SIG-M5 (cell line): ENCODE results near the gene WDFY2.
"Not testable (repeated sequence)": the region's sequence is repeated elsewhere in the genome, so short reads cannot be mapped to it uniquely, and the experiment has no call there.

Experiments used
- DNase-seq: peaks from one replicate; lab custom pipeline; 2025; lab: John Stamatoyannopoulos, UW

The WDFY2 gene

DNA sequence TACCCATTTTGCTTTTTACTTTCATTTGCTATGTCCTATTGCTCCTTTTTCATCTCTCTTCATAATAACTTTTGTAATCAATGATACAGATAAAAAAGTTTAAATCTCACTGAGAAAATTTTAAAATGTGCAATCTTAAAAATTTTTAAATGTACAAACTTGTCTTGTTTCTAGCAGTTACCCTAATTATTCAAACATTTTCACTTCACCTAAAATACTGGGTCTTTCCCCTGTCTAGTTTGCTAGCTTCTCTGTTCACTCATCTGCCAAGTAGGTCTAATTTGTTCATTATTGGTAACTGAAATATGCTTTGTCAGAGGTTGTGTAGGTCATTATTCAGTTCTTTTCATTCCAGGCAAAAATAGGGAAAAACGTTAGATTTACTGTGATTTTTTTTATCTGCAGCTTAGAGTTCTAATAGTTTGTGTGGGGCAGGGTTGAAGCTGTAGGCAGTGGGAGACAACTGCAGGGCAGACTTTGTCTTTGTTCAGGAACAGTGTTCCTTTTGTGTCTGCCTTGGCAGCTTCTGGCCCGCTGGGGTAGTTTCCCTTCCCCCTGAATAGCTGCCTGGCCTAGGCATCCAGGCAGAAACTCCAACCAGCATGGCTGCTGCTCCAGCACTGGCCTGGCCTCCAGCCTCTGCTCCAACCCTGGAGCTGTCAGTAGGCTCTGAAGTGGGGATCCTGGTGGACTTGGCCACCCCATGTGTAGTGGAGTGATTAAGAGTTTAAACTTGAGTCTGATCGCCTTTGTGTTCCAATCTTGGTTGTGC is 48.5 kb downstream of the WDFY2 start:
- no peak for DNase-seq

DNA sequence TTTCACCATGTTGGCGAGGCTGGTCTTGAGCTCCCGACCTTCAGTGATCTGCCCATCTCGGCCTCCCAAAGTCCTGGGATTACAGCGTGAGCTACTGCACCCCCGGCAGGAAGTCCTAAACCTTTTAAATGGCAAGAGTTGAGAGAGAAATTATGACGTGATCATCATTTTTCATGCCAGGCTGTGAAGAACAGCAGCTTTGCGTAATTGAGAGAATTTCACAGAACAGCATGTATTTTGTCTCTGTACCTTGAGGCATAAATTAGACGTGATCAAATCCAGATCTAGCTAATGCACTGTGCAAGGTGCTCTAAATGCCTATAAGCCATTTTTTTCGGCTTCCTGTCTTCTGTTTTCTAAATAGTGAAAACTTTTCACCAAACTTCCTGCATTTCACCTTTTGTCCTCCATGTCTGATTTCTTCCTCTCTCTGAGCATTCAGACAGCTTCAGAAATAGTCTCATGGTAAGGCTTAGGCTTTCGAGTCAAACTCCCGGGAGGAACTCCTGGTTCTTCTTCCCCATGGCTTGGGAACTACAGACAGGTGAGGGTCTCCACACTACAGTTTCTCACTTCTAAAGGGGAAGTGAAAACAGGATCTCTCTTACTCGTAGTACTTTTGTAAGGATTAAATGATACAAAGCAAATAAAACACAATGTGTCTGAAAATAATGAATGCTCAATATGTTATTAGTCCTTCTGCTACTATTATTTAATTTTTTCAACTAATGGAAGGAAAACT is 51.0 kb downstream of the WDFY2 start:
- DNase-seq = no peak

DNA sequence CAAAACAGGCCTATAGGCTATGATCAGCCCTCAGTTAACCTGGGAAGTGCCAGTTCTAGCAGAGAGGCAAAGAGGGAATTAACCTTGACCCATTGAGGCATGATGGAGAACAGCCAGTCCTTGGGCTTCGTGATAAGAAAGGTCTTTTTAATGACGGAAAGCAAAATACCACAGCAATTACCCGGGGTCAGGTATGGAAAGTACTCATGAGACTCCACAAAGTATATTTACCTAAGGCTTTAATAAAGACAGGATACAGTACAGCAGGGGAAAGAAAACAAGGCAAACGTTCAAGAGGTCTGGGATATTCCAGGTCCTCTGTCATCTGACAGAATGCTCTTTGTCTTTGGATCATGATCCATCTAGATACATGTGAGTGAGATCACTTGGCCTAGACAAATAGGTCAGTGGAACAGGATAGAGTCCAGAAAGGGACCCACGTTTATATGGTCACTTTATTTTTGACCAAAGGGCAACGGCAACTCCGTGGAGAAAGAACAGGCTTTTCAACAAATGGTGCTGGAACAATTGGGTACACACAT is 52.2 kb downstream of the WDFY2 start:
- DNase-seq = no peak

DNA sequence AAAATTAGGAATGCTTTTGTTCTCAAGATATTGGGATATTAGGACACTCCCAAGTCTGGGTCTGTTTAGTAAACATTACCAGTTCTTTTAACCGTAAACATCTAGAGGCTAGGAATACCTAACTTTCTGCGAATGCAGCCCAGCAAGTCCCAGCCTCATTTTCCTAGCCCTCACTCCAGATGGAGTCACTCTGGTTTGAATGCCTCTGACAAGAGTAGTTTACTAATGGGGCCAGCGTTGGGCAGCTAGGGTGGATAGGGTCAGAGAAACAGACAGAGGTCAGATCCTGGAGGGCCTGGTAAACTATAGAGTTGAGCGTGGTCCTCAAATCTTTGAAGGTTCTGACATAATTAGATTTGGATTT is 53.6 kb downstream of the WDFY2 start:
- no peak for DNase-seq

DNA sequence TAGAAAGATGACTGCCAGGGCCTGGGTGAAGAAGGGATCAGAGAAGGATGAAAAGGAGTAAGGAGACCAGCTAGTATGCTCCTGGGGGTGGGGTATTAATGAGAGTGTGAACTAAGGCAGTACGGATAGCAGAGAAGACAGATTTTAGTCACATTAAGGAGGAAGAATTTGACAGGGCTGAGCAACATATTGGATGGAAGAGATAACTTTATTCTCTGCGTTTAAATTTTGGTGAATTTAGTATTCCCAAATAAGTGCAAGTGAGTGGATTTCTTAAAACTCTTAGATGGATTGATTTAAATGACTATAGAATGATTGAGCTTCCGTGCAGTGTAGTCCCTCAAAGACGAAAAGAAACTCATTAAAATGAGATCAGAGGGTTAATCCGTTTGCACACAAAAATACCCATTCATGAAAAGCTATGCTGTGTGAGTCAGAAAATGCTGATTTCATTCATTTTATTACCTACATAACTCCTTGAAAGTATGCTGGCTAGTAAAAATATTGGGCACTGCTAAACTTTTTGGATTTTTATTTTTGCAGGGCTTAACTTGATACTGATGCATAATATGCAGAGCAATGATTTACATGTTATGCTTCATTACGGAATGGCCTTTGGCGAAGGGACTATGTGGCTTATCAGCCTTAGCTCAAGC is 54.1 kb downstream of the WDFY2 start:
- DNase-seq = no peak

DNA sequence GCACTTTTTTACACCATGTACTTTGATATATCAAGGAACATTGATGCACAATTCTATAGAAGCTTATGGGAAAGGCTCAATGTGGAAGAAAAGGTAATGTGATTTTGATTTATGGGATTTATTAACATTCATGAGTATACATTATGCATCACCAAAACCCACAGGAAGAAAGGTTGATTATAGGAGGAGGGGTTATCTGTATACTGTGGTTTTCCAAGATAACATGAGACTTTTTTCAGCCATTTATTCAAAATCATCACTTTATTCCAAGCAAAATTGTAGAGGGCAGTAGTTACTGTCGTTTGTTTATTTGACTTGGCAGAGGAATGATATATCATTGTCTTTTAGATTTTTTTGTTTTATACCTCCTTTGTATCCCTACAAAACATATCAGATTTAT is 54.9 kb downstream of the WDFY2 start:
- no peak for DNase-seq

DNA sequence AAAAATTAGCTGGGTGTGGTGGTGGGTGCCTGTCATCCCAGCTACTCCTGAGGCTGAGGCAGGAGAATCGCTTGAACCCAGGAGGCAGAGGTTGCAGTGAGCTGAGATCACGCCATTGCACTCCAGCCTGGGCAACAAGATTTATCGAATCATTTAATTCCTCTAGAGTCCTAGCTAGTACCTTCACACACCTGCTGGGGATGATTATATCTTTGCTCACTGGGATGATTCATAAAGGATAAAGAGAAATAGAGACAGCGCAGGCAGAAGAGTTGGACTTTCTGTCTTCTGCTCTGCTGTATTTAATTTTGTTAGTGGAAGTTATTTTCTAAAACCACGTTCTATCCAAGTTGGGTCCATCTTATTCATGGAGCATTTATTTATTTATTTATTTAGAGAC is 56.4 kb downstream of the WDFY2 start:
- DNase-seq = not testable (repeated sequence)

DNA sequence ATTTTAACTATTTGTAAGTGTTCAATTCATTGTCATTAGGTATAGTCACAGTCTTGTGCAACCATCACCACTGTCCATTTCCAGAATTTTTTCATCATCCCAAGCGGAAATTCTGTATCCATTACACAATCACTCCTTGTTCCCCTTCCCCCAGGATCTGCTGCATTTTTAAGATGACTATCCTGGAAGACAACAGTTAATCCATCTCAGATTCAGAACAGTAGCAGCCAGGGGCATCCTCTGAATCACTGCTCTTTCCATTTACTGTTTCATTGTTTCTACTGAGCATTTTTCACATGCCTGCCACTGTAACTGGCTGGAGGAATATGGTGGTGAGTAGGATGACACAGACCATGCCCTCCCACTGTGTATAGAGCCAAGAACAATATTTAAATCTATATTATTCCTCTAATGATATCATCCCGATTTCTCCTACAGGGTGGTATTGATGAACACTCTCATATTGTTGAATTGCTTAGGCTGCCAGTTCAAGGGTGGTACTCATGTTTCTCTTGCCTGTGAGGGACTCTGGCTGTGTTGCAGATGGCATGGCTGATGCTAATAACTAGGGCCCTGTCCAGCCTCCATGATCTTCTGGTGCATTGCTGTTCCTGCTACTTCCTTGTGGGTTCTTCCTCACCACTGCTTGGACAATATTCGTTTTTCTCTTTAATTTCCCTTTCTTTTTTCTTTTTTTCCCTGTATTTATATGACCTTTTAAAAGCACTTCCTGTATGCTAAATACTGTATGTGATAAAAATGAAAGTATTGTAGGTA is 59.0 kb downstream of the WDFY2 start:
- no peak for DNase-seq

DNA sequence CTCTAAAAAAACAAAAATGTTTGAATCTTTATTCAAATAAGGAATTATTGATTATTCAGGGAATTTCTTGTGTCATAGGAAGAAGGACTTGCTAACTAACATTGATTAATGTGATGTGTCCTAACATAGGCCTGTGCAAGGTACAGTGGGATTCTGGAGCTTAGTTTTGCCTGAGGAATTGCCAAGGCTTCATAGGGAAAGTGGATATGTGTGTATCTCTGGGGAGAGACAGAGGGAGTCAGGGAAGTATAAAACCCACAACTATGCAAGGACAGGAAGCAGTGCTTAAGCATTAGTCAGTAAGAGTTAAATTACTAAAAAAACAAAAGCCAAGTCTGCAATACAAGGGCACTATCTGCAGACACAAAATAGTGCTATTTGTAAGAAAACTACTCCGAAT is 59.6 kb downstream of the WDFY2 start:
- DNase-seq = no peak

DNA sequence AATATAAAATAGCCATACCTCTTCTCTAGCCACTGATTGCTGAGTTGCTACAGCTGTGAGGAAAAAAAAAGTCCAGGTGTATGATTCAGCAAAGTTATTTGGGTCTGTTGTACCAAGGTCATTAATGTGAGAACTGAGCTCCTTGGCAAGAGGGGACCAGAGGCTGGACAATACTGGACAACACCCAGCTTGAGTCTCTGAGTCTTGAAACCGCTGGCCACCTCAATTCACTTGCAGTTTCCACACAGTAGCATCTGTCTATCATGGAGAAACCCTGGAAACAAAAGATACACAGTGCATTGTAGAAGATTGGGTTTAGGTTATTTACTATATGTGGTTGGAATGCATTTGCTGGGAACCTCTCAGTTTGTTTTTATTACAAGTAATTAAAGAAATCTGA is 60.4 kb downstream of the WDFY2 start:
- DNase-seq = no peak

DNA sequence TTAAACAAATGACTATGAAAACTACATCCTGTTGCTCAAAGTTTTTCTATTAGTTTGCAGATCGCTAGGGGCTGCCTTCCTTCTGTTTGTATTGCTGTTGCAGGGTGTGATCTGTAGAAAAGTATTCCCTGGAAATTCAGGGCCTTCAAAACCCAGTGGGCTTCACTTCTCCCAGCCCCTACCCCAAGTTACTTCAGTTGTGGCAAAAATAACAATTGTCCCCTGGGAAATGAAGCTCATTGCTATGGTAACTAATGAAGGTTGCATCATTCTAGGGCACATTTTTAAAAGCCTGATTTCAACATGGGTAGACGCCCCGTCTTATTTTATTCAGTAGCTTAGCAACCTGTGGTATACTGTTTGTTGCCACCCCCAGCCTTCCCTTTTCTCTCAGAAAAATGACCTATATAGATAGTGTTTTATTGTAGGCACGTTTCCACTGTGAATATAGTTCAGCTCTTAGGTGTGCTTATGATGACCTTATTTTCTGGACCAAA is 60.9 kb downstream of the WDFY2 start:
- DNase-seq = peak; percentile 71

DNA sequence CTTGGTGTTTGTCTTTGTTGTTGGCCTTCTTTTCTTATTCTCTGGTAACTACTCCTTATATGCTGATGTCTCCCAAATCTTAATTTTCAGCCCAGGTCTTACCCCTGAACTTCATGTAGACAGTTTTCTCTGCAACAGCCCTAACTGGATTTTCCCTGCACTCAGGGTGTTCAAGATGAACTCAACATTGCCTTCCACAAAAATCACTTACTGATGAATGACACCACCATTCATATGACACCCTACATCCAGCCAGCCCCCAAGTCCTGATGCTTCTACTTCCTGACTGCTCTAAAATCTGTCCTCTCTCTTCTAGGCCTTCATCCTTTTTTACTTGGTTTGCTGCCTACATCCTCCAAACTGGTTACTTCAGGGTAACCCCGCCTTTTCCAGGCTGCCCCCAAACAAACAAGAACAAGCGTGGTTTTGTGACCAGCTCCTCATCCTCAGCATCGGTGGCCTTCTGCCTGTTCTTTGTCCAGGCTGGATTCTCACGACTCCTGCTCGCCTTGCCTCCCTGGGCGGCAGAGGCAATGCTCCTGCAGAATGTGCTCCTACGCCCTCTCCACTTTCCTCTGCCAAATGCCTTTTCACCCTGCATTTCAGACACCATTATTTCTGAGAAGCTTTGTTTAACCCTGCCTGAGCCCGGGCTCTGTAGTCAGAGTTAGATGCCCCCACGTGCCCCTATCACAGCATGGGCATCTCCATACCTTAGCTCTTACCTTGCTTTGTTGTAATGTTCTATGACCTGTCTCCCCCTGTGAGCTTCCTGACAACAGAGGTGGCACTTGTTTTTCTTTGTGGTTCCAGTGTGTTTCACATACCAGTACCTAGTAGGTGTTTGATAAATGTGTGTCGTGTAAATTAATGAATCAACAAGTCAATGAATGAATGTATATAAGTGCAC is 61.8 kb downstream of the WDFY2 start:
- no peak for DNase-seq

DNA sequence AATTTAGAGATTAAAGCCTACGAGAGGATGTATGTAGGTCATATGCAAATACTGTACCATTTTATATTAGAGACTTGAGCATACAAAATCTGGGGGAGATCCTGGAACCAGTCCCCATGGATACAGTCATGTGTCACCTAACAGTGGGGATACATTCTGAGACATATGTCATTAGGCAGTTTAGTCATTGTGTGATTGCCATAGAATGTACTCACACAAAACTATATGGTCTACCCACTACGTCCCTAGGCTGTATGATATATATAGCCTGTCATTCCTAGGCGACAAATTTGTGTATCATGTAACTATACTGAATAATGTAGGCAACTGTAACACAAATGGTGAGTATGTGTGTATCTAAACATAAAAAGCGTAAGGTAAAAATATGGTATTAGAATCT is 62.8 kb downstream of the WDFY2 start:
- no peak for DNase-seq

DNA sequence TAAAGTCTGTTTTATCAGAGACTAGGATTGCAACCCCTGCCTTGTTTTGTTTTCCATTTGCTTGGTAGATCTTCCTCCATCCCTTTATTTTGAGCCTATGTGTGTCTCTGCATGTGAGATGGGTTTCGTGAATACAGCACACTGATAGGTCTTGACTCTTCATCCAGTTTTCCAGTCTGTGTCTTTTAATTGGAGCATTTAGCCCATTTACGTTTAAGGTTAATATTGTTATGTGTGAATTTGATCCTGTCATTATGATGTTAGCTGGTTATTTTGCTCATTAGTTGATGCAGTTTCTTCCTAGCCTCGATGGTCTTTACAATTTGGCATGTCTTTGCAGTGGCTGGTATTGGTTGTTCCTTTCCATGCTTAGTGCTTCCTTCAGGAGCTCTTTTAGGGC is 67.9 kb downstream of the WDFY2 start:
- not testable (repeated sequence) for DNase-seq

DNA sequence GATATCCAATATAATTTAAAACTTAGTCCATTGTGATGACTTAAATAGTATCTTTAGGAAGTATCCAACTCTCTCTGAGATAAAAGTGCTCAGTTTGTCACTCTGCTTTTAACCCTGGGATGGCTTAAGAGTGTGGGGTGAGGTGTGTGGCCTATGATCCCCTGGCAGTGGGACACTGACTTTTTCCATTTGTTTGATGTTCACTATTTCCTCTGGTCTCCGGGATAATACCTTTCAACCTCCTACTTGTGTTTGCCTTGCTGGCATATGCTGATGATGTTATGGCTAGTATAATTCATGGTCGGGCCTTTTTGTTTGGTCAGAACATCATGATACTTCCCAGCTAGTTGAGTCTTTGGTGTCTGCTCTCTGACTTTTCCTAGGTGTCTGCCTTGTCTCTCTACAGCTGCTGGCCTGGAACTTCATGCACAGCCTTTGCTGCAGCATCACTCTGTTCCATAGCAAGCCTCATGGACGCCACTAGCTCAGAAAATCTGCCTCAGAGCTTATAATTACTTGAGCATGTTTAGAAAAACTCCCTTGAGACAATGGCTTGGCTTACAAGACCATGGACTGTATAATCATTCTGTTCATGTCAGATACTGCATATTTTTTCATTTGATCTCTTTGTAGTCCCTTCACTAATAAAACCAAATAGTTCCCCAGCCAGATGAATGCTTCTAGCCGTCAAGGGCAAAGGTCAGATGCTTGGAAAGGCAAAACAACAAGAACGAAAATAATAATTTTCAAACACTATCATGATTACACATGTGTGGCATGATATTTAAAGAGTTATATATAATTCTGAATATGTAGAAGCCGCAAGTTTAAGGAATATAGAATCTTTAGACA is 75.2 kb downstream of the WDFY2 start:
- no peak for DNase-seq

DNA sequence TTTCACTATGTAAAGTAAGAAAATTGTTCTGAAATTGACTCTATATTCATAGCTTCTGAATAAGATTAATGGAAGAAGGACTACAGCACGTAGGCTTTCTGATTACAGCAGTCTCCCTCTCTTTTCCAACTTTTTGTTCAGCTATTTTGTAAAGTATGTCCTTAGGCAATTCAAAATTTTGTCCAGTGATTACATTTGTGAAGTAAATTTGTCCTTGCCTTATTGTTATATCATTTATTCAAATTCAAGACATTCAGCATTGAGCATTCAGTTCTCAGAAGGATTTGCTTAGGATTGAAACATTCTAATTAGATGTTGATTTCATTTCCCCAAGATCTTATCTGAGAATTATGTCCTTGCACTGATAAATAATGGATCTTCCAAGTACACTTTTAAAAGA is 76.6 kb downstream of the WDFY2 start:
- DNase-seq = no peak

DNA sequence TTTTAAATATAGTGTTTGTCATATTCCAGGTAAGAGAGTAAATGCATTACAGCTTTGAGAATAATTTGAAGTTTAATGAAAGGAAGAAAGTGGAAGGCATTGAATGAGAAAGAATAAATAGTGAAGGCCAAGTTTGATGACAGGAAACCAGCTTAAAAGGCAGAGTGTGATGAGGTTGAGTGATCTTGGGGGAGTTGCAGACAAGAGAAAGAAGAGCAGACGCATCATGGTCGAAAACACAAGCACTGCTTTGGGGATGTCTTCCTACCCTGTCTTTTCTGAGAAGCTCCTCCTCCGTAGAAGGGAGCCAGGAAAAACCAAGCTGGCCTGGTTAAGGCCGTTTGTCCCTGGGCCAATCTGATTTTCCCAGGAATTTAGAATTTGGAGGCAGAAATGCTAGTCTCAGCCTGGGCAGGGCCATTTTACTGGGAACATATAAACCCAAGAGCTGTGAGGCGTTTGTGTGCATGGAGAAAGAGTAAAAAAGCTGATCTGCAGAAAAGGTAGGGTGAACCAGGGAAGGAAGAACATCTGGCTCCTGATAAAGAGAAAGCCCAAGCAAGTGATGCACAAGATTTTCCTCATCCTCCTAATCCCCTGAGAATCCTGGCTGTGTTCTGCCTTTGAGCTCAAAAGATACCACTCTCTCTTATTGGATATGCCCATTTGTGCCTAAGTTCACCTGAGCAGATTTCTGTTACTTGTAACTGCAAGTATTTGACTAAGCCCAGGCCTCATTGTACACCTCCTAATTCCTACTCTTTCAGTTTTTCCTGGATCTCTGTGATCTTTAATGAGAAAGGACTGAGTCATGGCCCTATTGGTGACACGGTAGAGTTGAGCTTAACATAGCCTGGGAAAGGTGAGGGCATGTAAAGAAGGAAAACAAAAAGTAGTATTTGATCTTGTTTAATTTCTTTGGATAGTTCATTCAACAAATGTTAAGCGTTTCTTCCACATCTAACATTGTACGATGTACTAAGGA is 80.0 kb downstream of the WDFY2 start:
- DNase-seq = no peak

DNA sequence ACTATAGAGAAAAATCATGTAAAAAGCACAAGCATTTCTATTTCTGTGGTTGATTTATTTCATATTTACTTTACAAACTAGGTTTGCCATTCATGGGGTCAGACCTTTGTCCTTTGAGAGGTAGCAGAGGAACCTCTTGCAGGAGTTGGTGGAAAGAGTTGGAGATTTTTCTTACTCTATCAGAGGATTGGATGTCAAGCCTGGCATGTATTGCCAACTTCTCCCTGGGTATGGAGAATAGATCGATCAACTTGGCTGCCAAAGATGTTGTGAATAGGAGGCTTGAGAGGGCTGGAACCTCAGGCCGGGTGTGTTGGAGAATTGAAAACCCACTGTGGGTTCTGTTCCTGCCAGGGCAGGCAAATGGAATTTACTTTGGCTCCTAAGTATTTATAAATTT is 81.2 kb downstream of the WDFY2 start:
- DNase-seq = no peak

DNA sequence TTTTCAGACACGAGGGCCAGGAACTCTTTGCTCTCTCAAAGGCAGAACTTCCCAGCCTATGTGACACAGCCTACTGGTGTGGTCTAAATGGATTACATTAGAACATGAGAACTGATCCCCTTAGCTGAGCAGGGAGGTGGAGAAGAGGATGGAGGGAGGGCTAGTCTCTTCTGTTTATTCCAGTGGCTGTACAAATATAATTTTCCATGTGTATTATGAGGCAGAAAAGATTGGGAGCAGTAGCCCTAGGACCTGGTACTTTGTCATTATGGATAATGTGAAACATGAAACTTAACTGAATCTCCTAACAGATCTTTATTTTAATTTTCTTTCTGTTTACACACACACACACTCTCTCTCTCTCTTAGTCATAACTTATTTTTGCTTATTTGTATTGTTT is 82.1 kb downstream of the WDFY2 start:
- DNase-seq = no peak
